Measurements from ENCODE around the gene TUBA4A. TPM values are rescaled to one million over a fixed set of nuclear protein-coding genes. Genes with fewer than 3 reads are reported as not detected.
A peak's percentile ranks its signal among the peaks of the same experiment; 100 is the strongest.

Gene TUBA4A
- total and polyA plus RNA-seq, 10 donors: 60.2 to 120 (median 73.4) TPM

DNA sequence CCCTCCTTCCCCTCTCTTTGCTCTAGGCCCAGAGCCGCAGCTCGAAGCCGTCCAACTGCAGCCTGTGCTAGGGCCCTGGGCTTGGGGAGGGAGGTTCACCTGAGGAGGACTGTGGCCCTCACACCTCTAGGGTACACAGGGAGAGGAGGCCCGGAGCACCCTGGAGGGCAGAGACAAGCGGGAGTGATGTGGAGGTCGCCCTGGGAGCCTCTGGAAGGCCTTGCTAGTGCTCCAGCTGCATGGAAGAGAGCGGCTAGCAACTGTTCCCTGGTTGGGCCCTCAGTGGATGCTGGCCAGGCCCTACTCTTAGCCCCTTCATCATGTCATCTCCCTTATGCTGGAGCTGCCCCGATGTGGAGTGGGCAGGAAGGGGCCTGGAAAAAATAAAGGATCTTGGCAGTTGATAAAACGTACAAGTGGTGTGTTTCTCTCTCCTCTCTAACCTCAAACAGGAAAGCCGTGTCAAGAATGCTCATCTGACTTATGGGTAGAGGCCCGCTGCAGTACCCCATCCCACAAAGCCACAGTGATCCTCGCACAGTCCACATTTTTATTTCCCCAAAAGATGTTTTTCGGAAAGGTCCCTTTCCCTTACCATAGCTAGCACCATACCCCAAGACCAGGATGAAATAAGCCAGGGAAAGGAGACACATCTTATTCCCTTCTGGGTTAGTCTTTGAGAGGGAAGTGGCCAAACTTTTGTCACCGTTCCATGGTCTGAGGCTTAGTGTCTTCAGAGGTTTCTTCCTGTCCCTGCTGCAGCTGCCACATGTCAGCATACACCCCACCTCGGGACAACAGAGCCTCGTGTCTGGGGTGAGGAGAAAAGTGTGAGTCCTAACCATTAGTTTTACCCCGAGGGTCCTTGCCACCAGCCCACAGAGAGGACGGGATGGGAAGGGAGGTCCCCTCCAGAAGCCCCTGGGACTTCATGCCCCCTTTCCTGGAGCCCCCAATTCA, 44.2 kb downstream of the TUBA4A start:
- WGBS, 5 donors: 44 to 66% (median 50%) methylated on average over 18 of the region's 18 CpGs
- peak; percentile 76 for DNase-seq
- H3K36me3 ChIP-seq: peaks cover 0 to 64% (median 15%) of the 10 kb centered on the region in 6 donors
- H3K9me3 ChIP-seq: no peaks in the 10 kb centered on the region
- no peaks in the 10 kb centered on the region for H3K27me3 ChIP-seq (replicated peaks in 1 of 7)
- H3K27ac ChIP-seq: peak overlapping the region in 3 of 8 donors; percentile 8 to 96 (median 69)
- H3K4me3 ChIP-seq: no peak overlapping the region
- no peak for TF ChIP-seq POLR2A (IDR thresholded peaks at IDR 0.05)
- peak in 1 of 3 donors; percentile 44 for TF ChIP-seq POLR2AphosphoS5 (IDR thresholded peaks at IDR 0.05)
- TF ChIP-seq, protein P1, sequence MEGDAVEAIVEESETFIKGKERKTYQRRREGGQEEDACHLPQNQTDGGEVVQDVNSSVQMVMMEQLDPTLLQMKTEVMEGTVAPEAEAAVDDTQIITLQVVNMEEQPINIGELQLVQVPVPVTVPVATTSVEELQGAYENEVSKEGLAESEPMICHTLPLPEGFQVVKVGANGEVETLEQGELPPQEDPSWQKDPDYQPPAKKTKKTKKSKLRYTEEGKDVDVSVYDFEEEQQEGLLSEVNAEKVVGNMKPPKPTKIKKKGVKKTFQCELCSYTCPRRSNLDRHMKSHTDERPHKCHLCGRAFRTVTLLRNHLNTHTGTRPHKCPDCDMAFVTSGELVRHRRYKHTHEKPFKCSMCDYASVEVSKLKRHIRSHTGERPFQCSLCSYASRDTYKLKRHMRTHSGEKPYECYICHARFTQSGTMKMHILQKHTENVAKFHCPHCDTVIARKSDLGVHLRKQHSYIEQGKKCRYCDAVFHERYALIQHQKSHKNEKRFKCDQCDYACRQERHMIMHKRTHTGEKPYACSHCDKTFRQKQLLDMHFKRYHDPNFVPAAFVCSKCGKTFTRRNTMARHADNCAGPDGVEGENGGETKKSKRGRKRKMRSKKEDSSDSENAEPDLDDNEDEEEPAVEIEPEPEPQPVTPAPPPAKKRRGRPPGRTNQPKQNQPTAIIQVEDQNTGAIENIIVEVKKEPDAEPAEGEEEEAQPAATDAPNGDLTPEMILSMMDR (IDR thresholded peaks at IDR 0.05 in 8 of 11, conservative IDR thresholded peaks at IDR 0.05 in 3 of 11): no peak
- intact Hi-C loops (cut with DNase I; ENCODE audit: low total_unique reads): loop anchor here (5.0 kb wide), 1 partner anchor 37 kb away; the partner anchor contains the start of gene SLC23A3
- peaks cover 7 to 72% (median 35%) of the 10 kb centered on the region in 6 donors for H3K4me1 ChIP-seq

DNA sequence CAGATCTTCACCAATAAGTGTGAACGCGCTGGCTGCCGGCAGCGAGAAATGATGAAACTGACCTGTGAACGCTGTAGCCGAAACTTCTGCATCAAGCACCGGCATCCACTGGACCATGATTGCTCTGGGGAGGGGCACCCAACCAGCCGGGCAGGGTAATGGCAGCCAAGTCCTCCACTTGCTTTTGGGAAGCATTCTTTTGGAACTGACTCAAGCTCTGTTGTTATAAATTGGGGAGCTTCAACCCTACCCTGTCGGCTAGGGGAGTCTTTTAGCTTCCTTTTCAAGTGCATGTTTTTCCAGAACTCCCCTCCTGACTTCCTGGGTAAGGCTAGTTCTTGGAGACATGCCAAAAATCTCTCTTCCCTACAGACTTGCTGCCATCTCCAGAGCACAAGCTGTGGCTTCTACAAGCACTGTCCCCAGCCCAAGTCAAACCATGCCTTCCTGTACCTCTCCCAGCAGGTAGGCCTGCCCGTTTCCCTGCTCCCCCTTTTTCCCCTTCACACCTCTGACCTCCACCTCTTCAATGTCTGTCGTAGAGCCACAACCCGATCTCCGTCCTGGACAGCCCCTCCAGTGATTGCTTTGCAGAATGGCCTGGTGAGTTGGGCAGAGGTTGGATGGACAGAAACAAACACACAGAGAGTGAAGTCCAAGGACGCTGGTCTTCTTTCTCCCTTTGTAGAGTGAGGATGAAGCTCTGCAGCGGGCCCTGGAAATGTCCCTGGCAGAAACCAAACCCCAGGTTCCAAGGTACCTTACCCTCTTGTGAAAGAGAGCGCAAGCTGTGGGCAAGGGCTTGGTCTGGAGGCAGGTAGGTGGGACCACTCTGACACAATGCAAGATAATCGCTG, 45.6 kb downstream of the TUBA4A start:
- intact Hi-C loops (cut with DNase I; ENCODE audit: low total_unique reads): loop anchor here (5.0 kb wide), 1 partner anchor 36 kb away; the partner anchor contains the start of gene SLC23A3
- Histone ChIP-seq H3K27me3 (replicated peaks in 1 of 7) (no peaks in the 10 kb centered on the region), H3K4me3 (peak overlapping the region in 4 of 8 donors; percentile 51 to 84 (median 59)), H3K9me3 (no peaks in the 10 kb centered on the region), H3K4me1 (peaks cover 7 to 66% (median 35%) of the 10 kb centered on the region in 6 donors), H3K27ac (peak overlapping the region; percentile 93 to 98 (median 97)), H3K36me3 (peaks cover 0 to 50% (median 15%) of the 10 kb centered on the region in 6 donors)
- DNase-seq: peak; percentile 71
- 63 to 78% (median 66%) methylated on average over 16 to 17 of the region's 17 CpGs for WGBS, 5 donors
- TF ChIP-seq, protein P1 (IDR thresholded peaks at IDR 0.05 in 8 of 11, conservative IDR thresholded peaks at IDR 0.05 in 3 of 11): no peak

DNA sequence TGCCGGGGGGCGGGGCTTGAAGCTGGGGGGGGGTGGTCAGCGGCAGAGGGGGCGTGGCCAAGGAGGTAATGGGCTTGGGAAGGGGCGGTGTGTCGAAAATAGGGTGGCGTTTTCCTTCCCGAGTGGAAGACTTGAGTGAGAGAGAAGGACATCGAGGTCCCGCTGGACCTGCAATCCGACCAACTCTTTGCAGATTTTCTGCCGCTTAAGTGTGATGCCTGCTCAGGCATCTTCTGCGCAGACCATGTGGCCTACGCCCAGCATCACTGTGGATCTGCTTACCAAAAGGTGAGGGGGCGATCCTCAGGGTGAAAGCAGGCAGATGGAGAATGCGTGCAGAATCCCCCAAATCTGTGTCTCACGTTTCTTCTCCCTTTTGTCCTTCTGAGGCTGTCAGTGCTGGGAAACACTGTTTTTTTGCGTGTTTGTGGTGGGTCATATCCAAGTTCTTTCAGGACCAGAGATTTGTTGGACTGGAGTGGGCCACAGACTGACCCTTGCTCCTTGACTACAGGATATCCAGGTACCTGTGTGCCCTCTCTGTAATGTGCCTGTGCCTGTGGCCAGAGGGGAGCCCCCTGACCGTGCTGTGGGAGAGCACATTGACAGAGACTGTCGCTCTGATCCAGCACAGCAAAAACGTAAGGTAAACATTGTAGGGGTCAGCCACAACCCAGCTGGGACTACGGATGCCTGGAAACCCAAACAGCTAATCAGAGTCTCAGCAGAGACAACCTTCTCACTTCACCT, 46.4 kb downstream of the TUBA4A start:
- intact Hi-C loops (cut with DNase I; ENCODE audit: low total_unique reads): loop anchor here (5.0 kb wide), 1 partner anchor 35 kb away; the partner anchor contains the start of gene SLC23A3
- H3K27ac ChIP-seq: peak overlapping the region; percentile 93 to 98 (median 97)
- H3K36me3 ChIP-seq: peaks cover 0 to 42% (median 15%) of the 10 kb centered on the region in 6 donors
- DNase-seq: peak; percentile 77
- H3K9me3 ChIP-seq: no peaks in the 10 kb centered on the region
- TF ChIP-seq POLR2A (IDR thresholded peaks at IDR 0.05) (no peak), POLR2AphosphoS5 (IDR thresholded peaks at IDR 0.05) (no peak)
- TF ChIP-seq, protein P1 (IDR thresholded peaks at IDR 0.05 in 8 of 11, conservative IDR thresholded peaks at IDR 0.05 in 3 of 11): no peak
- H3K27me3 ChIP-seq (replicated peaks in 1 of 7): no peaks in the 10 kb centered on the region
- peaks cover 7 to 61% (median 35%) of the 10 kb centered on the region in 6 donors for H3K4me1 ChIP-seq
- peak overlapping the region; percentile 51 to 84 (median 60) for H3K4me3 ChIP-seq
- 11 to 27% (median 23%) methylated on average over 20 to 22 of the region's 22 CpGs for WGBS, 5 donors

All from spleen (tissue), 11 donors.